ENCODE measurements around the gene ITGB1. TPM values are rescaled to one million over a fixed set of nuclear protein-coding genes. Genes with fewer than 3 reads are reported as not detected.

The ITGB1 gene
- total and polyA plus RNA-seq, 9 of the 15 experiments (the other 6 are each of a cell fraction or from before 2014, with no cell fraction given) = 40.2 to 194 (median 155) TPM

- no peak overlapping the region for H3K4me2 ChIP-seq (ENCODE audit: insufficient read depth, low read length)
- no peaks in the 10 kb centered on the region for H3K36me3 ChIP-seq (ENCODE audit: control insufficient read depth, insufficient read depth, low read length)
- no TSS peak for BruUV-seq (replicated peaks)
- peaks cover 0 to 4% of the 10 kb centered on the region in 2 experiments; a peak in 1 of 5 replicates for H3K4me1 ChIP-seq (replicated peaks in 1 of 2; ENCODE audit: control insufficient read depth in 2 of 2, insufficient read depth in 2 of 2, low read length in 2 of 2)
- in situ Hi-C loops (cut with MboI) (no loop called here), intact Hi-C loops (cut with micrococcal nuclease) (no loop called here)
- H3K9ac ChIP-seq (ENCODE audit: insufficient read depth in 1 of 2, low read depth in 2 of 2, low read length in 2 of 2) = no peak overlapping the region
- no peaks in the 10 kb centered on the region for H4K20me1 ChIP-seq (replicated peaks; ENCODE audit: control insufficient read depth, insufficient read depth, low read length)
- H3K27me3 ChIP-seq (ENCODE audit: control insufficient read depth in 2 of 2, insufficient read depth in 2 of 2, low read length in 2 of 2) = no peaks in the 10 kb centered on the region
- DNase-seq (ENCODE audit: extremely low read depth in 1 of 4, low spot score in 3 of 4) (no peak), ATAC-seq (no peak), FAIRE-seq (no peak)
- no peaks in the 10 kb centered on the region for H3K79me2 ChIP-seq (ENCODE audit: control insufficient read depth, insufficient read depth, low read length)
- H2AFZ ChIP-seq (ENCODE audit: low read depth, low read length) = no peak overlapping the region
- 0 out of 2 replicates have a peak, but pooled peaks cover 2% of the 10 kb centered on the region for H3K9me3 ChIP-seq (replicated peaks; ENCODE audit: control insufficient read depth, insufficient read depth, low read depth, low read length)
- TF ChIP-seq, protein P1, sequence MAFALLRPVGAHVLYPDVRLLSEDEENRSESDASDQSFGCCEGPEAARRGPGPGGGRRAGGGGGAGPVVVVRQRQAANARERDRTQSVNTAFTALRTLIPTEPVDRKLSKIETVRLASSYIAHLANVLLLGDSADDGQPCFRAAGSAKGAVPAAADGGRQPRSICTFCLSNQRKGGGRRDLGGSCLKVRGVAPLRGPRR (CRISPR knock-in tag; IDR thresholded peaks at IDR 0.05) = no peak
- TF ChIP-seq FOXM1 (IDR thresholded peaks at IDR 0.05; ENCODE audit: low read depth) (no peak), FOXM1 (CRISPR knock-in tag; IDR thresholded peaks at IDR 0.05; ENCODE audit: low read depth) (no peak), ZNF3 (CRISPR knock-in tag; IDR thresholded peaks at IDR 0.05) (no peak), ZBED1 (IDR thresholded peaks at IDR 0.05) (no peak), PCBP2 (IDR thresholded peaks at IDR 0.05; ENCODE audit: low read depth, low read length, poor library complexity, severe bottlenecking) (no peak), MBD2 (IDR thresholded peaks at IDR 0.05; ENCODE audit: borderline replicate concordance, low read depth) (no peak), ZFX (CRISPR knock-in tag; IDR thresholded peaks at IDR 0.05) (no peak), PREB (CRISPR knock-in tag; IDR thresholded peaks at IDR 0.05) (no peak), CREM (IDR thresholded peaks at IDR 0.05; ENCODE audit: low read depth) (no peak), SREBF2 (CRISPR knock-in tag; IDR thresholded peaks at IDR 0.05) (no peak), BRCA1 (IDR thresholded peaks at IDR 0.05) (no peak), BRCA1 (CRISPR knock-in tag; IDR thresholded peaks at IDR 0.05) (no peak), ZNF347 (CRISPR knock-in tag; IDR thresholded peaks at IDR 0.05; ENCODE audit: low read depth) (no peak), ZNF75A (CRISPR knock-in tag; IDR thresholded peaks at IDR 0.05) (no peak), ARID1B (IDR thresholded peaks at IDR 0.05) (no peak), SNRNP70 (optimal IDR thresholded peaks at IDR 0.05; ENCODE audit: low read depth, low read length) (no peak)
- TF ChIP-seq, protein P2, sequence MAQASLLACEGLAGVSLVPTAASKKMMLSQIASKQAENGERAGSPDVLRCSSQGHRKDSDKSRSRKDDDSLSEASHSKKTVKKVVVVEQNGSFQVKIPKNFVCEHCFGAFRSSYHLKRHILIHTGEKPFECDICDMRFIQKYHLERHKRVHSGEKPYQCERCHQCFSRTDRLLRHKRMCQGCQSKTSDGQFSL (CRISPR knock-in tag; IDR thresholded peaks at IDR 0.05) = no peak
- TF ChIP-seq, protein P2 (tag; IDR thresholded peaks at IDR 0.05) = no peak
- TF ChIP-seq, protein P3, sequence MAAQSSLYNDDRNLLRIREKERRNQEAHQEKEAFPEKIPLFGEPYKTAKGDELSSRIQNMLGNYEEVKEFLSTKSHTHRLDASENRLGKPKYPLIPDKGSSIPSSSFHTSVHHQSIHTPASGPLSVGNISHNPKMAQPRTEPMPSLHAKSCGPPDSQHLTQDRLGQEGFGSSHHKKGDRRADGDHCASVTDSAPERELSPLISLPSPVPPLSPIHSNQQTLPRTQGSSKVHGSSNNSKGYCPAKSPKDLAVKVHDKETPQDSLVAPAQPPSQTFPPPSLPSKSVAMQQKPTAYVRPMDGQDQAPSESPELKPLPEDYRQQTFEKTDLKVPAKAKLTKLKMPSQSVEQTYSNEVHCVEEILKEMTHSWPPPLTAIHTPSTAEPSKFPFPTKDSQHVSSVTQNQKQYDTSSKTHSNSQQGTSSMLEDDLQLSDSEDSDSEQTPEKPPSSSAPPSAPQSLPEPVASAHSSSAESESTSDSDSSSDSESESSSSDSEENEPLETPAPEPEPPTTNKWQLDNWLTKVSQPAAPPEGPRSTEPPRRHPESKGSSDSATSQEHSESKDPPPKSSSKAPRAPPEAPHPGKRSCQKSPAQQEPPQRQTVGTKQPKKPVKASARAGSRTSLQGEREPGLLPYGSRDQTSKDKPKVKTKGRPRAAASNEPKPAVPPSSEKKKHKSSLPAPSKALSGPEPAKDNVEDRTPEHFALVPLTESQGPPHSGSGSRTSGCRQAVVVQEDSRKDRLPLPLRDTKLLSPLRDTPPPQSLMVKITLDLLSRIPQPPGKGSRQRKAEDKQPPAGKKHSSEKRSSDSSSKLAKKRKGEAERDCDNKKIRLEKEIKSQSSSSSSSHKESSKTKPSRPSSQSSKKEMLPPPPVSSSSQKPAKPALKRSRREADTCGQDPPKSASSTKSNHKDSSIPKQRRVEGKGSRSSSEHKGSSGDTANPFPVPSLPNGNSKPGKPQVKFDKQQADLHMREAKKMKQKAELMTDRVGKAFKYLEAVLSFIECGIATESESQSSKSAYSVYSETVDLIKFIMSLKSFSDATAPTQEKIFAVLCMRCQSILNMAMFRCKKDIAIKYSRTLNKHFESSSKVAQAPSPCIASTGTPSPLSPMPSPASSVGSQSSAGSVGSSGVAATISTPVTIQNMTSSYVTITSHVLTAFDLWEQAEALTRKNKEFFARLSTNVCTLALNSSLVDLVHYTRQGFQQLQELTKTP (IDR thresholded peaks at IDR 0.05; ENCODE audit: low read depth in 1 of 2, partially characterized antibody in 2 of 2) = no peak
- H3K9me1 ChIP-seq (ENCODE audit: control insufficient read depth, insufficient read depth, low read length) = no peaks in the 10 kb centered on the region
- H3K27ac ChIP-seq (ENCODE audit: extremely low read depth, low read depth, low read length) = no peak overlapping the region
- ChIA-PET CTCF (ENCODE audit: low intra/inter-chr PET ratio) (no interaction called here), POLR2A (interaction anchor here (0.9 kb wide), 1 partner anchor 13 kb away, joined by 3 read pairs; no protein-coding TSS in a partner anchor)
- no peak overlapping the region for H3K4me3 ChIP-seq
These were observed 79.4 kb downstream of the ITGB1 start for GRCh38 chr10:32878646-32879045.
